OCI-LY7 (cell line): ENCODE data around the gene APRT.

Experiments
- EZH2phosphoT487 ChIP-seq: fragments of 200-600 bp; sonication (generic); IDR thresholded peaks from 2 replicates; pipeline ENCODE4 v1.6.1; 2018; ENCODE audit warnings: low read depth, borderline replicate concordance, mild to moderate bottlenecking, mixed run types, antibody characterized with exemption, low read length, moderate library complexity, mixed read lengths
- TF ChIP-seq, protein P1 (sequence below): fragments of 200-600 bp; sonication (generic); conservative IDR thresholded peaks from 2 replicates; pipeline ENCODE4 v1.5.1; 2014; ENCODE audit warnings: mild to moderate bottlenecking, antibody characterized with exemption, low read length, moderate library complexity, mixed read lengths

DNA sequence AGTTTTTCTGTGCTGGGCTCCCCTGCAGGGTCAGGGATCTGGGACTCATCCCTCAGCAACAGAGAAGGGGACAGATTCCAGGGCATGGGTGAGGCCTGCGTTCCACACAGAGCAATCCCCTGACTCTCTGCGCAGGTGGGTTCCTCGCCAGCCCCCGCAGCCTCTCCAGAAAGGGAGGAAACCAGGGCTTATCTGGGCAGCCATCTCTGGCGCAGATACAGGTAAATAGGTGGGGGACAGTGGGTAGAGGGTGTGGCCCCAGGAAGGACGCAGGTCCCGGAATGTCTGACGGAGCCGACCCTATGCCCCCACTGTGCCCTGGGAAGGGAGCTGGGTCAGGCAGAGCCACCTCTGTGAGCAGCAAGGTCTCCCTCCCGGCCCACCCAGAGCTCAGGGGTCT lies 49.9 kb downstream of the APRT start:
- TF ChIP-seq, protein P1, sequence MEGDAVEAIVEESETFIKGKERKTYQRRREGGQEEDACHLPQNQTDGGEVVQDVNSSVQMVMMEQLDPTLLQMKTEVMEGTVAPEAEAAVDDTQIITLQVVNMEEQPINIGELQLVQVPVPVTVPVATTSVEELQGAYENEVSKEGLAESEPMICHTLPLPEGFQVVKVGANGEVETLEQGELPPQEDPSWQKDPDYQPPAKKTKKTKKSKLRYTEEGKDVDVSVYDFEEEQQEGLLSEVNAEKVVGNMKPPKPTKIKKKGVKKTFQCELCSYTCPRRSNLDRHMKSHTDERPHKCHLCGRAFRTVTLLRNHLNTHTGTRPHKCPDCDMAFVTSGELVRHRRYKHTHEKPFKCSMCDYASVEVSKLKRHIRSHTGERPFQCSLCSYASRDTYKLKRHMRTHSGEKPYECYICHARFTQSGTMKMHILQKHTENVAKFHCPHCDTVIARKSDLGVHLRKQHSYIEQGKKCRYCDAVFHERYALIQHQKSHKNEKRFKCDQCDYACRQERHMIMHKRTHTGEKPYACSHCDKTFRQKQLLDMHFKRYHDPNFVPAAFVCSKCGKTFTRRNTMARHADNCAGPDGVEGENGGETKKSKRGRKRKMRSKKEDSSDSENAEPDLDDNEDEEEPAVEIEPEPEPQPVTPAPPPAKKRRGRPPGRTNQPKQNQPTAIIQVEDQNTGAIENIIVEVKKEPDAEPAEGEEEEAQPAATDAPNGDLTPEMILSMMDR, result no peak
- no peak for TF ChIP-seq EZH2phosphoT487
